Kidney (tissue), 14 donors: Measurements from ENCODE around the gene RAD51B. TPM values are rescaled to one million over a fixed set of nuclear protein-coding genes. Genes with fewer than 3 reads are reported as not detected.

Experiments used
- DNase-seq, 5 donors: peaks; one replicate each; pipeline ENCODE4 v3.0.0-alpha.2; 2013 to 2020
- FAIRE-seq: peaks from 2 replicates; lab custom pipeline; 2012; peaks lifted over from hg19 to GRCh38; lab: Jason Lieb, UNC
- H3K27ac ChIP-seq, 2 donors: one replicate each; pipeline ENCODE4 v1.7.0; 2013; ENCODE audit warnings: low read depth in 2 of 2, low read length in 2 of 2, inconsistent platforms in 1 of 2
- H3K27me3 ChIP-seq: one replicate; pipeline ENCODE4 v1.7.1; 2013; ENCODE audit warnings: low read length, inconsistent platforms; ENCODE audit not compliant: control insufficient read depth, insufficient read depth
- H3K36me3 ChIP-seq, 3 donors: one replicate each; pipeline versions ENCODE4 v1.7.0 to v1.7.1; 2013; ENCODE audit warnings: low read length in 3 of 3, control low read depth in 1 of 3, inconsistent platforms in 1 of 3; ENCODE audit not compliant: insufficient read depth in 3 of 3, control insufficient read depth in 2 of 3
- H3K4me1 ChIP-seq, 3 donors: one replicate each; pipeline versions ENCODE4 v1.7.0 to v1.7.1; 2013; ENCODE audit warnings: low read length in 3 of 3, inconsistent platforms in 1 of 3, low read depth in 1 of 3; ENCODE audit not compliant: control insufficient read depth in 2 of 3, insufficient read depth in 2 of 3
- H3K4me3 ChIP-seq, 3 donors: one replicate each; pipeline versions ENCODE4 v1.7.0 to v1.8.1; 2013; ENCODE audit warnings: low read length in 3 of 3, control low read depth in 1 of 3, inconsistent platforms in 1 of 3
- H3K9ac ChIP-seq, 3 donors: one replicate each; pipeline versions ENCODE4 v1.7.0 to v1.7.1; 2013; ENCODE audit warnings: low read length in 3 of 3, control low read depth in 1 of 3, inconsistent platforms in 1 of 3
- H3K9me3 ChIP-seq, 3 donors: one replicate each; pipeline versions ENCODE4 v1.7.0 to v1.7.1; 2013; ENCODE audit warnings: low read length in 3 of 3, control low read depth in 1 of 3, inconsistent platforms in 1 of 3; ENCODE audit not compliant: control insufficient read depth in 2 of 3, insufficient read depth in 1 of 3
- CTCF ChIP-seq: IDR thresholded peaks from 3 replicates; pipeline ENCODE4 v1.5.1; 2012; ENCODE audit warnings: mild to moderate bottlenecking, moderate library complexity, borderline replicate concordance; ENCODE audit not compliant: insufficient read depth; ENCODE audit errors: extremely low read depth
- intact Hi-C: fragments of 100-400 bp; cut with DNase I; formaldehyde crosslinking; loops from one replicate; pipeline ENCODE4 v1.11.1; 2022
- polyA plus RNA-seq: library from polyadenylated mRNA; stranded (reverse); fragments of 350-450 nt; fragmentation: Illumina TruSeq; extraction: RNeasy Lipid Tissue Mini Kit (QIAGEN cat#74804); gene quantifications from one replicate; pipeline ENCODE4 v1.2.3, GENCODE V29; 2014; ENCODE audit warnings: low read depth, low replicate concordance; ENCODE audit not compliant: insufficient read depth
- total RNA-seq: library from RNA; stranded (reverse); fragmentation: NEBNext Ultra II Directional; extraction: Animal tissue kit (Norgen Biotek cat#: 25700); gene quantifications from one replicate; pipeline ENCODE4 v1.2.1, GENCODE V29; 2021
- donor health status: control.
- donor health status: control.
- donor health status: control.
- donor health status: control.
- donor health status: control.
- donor health status: DM: yes; HTN: yes; CAD: no.
- donor health status: Normal renal cell carcinoma (clear cell type).

The RAD51B gene
- total and polyA plus RNA-seq, 2 donors from 2014 or later, result 6.9 to 18.0 TPM

- Histone ChIP-seq H3K36me3 (no peaks in the 10 kb centered on the region), H3K9me3 (no peaks in the 10 kb centered on the region), H3K27me3 (no peaks in the 10 kb centered on the region), H3K9ac (no peak overlapping the region), H3K27ac (peak overlapping the region in 1 of 2 donors; percentile 15), H3K4me1 (peaks cover 6 to 23% (median 11%) of the 10 kb centered on the region in 3 donors), H3K4me3 (no peak overlapping the region)
- peak; percentile 73 to 89 (median 83) for DNase-seq
- FAIRE-seq, result no peak
- intact Hi-C loops, result no loop called here
- no peak for TF ChIP-seq CTCF
Observed at GRCh38 chr14:68627050-68627867, 807.7 kb downstream of the RAD51B start.

- intact Hi-C loops, result no loop called here
- FAIRE-seq (no peak), DNase-seq (peak; percentile 82 to 89 (median 85))
- H3K27ac ChIP-seq, result no peak overlapping the region
- no peak overlapping the region for H3K9ac ChIP-seq
- H3K4me3 ChIP-seq, result peak overlapping the region in 2 of 3 donors; percentile 13 to 17
- H3K4me1 ChIP-seq, result peaks cover 6 to 23% (median 11%) of the 10 kb centered on the region in 3 donors
- TF ChIP-seq CTCF, result no peak
- H3K9me3 ChIP-seq, result no peaks in the 10 kb centered on the region
- H3K27me3 ChIP-seq, result no peaks in the 10 kb centered on the region
- H3K36me3 ChIP-seq, result no peaks in the 10 kb centered on the region
Observed at GRCh38 chr14:68627868-68628604, 808.5 kb downstream of the RAD51B start.

- DNase-seq (peak in 4 of 5 donors; percentile 59 to 75 (median 60)), FAIRE-seq (no peak)
- no peaks in the 10 kb centered on the region for H3K27me3 ChIP-seq
- H3K9me3 ChIP-seq, result no peaks in the 10 kb centered on the region
- TF ChIP-seq CTCF, result no peak
- intact Hi-C loops, result no loop called here
- H3K4me3 ChIP-seq, result peak overlapping the region in 1 of 3 donors; percentile 17
- peaks cover 7 to 23% (median 12%) of the 10 kb centered on the region in 3 donors for H3K4me1 ChIP-seq
- H3K36me3 ChIP-seq, result no peaks in the 10 kb centered on the region
- H3K27ac ChIP-seq, result peak overlapping the region; percentile 3 to 14
- no peak overlapping the region for H3K9ac ChIP-seq
Observed at GRCh38 chr14:68628605-68629310, 809.2 kb downstream of the RAD51B start.
